K562 (cell line): Measurements from ENCODE around the gene GHSR. TPM values are rescaled to one million over a fixed set of nuclear protein-coding genes. Genes with fewer than 3 reads are reported as not detected.

Experiments
- DPF2 ChIP-seq: fragments of 450-650 bp; IDR thresholded peaks from 2 replicates; pipeline ENCODE4 v1.6.1; 2016
- polyA plus RNA-seq, 8 experiments: library from polyadenylated mRNA; depleted of rRNA in 4 of 8; stranded (reverse) in 5 of 8; unstranded in 3 of 8; fragments of >200 nt; fragmentation: Nextera tagmentation in 2 of 8; fragmentation: Illumina TruSeq in 1 of 8; extraction: Ambion mirVana in 2 of 8; extraction: Trizol in 1 of 8; gene quantifications; 2 replicates each; pipeline versions ENCODE4 v1.2.1 to v1.2.3, GENCODE V29; 2011 to 2014; ENCODE audit warnings: inconsistent platforms in 1 of 8, missing spikeins in 1 of 8
- total RNA-seq, 7 experiments: library from RNA; depleted of rRNA in 6 of 7; stranded (reverse); fragments of >200 nt in 6 of 7; fragmentation: Illumina TruSeq in 2 of 7; extraction: Trizol in 2 of 7; gene quantifications; 2 replicates each; pipeline versions ENCODE4 v1.2.1 to v1.2.3, GENCODE V29; 2011 to 2021; ENCODE audit warnings: low replicate concordance in 1 of 7
- TF ChIP-seq, protein P1 (sequence below), 2 experiments: fragments of 450-650 bp; formaldehyde crosslinking in 1 of 2; IDR thresholded peaks; 2 replicates each; pipeline versions ENCODE4 v1.4.0 to v1.6.1; 2014 to 2020; ENCODE audit warnings: mild to moderate bottlenecking in 2 of 2, borderline replicate concordance in 1 of 2, low read depth in 1 of 2
- TF ChIP-seq, protein P2 (sequence below): fragments of 250-450 bp; sonication (Bioruptor Pico); IDR thresholded peaks from 2 replicates; pipeline ENCODE4 v1.5.0; 2020; ENCODE audit warnings: mild to moderate bottlenecking, borderline replicate concordance

The GHSR gene
- total and polyA plus RNA-seq, 9 of the 15 experiments (the other 6 are each of a cell fraction or from before 2014, with no cell fraction given): not detected

DNA sequence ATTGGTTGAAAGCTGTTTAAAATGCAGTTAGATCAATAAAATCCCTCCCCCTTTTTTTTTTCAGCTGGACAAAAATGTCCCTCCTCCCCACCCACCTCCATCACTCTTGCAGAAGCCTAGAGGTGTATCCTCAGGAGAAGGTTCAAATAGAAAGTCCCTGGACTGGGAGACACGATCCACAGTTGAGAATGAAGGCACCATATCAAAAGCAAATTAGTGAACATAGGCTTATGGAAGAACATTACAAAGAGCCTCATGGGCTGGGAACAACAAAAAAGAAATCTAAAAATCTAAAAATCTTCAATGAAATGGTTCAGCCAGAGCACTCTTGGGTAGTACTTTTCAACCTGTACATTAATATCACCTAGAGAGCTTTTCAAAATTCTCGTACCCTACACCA lies 46.2 kb downstream of the GHSR start (continued):
- TF ChIP-seq, protein P1, sequence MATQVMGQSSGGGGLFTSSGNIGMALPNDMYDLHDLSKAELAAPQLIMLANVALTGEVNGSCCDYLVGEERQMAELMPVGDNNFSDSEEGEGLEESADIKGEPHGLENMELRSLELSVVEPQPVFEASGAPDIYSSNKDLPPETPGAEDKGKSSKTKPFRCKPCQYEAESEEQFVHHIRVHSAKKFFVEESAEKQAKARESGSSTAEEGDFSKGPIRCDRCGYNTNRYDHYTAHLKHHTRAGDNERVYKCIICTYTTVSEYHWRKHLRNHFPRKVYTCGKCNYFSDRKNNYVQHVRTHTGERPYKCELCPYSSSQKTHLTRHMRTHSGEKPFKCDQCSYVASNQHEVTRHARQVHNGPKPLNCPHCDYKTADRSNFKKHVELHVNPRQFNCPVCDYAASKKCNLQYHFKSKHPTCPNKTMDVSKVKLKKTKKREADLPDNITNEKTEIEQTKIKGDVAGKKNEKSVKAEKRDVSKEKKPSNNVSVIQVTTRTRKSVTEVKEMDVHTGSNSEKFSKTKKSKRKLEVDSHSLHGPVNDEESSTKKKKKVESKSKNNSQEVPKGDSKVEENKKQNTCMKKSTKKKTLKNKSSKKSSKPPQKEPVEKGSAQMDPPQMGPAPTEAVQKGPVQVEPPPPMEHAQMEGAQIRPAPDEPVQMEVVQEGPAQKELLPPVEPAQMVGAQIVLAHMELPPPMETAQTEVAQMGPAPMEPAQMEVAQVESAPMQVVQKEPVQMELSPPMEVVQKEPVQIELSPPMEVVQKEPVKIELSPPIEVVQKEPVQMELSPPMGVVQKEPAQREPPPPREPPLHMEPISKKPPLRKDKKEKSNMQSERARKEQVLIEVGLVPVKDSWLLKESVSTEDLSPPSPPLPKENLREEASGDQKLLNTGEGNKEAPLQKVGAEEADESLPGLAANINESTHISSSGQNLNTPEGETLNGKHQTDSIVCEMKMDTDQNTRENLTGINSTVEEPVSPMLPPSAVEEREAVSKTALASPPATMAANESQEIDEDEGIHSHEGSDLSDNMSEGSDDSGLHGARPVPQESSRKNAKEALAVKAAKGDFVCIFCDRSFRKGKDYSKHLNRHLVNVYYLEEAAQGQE (IDR thresholded peaks at IDR 0.05; ENCODE audit: borderline replicate concordance): no peak
- TF ChIP-seq, protein P1 (CRISPR knock-in tag; IDR thresholded peaks at IDR 0.05; ENCODE audit: low read depth): no peak
- TF ChIP-seq, protein P2, sequence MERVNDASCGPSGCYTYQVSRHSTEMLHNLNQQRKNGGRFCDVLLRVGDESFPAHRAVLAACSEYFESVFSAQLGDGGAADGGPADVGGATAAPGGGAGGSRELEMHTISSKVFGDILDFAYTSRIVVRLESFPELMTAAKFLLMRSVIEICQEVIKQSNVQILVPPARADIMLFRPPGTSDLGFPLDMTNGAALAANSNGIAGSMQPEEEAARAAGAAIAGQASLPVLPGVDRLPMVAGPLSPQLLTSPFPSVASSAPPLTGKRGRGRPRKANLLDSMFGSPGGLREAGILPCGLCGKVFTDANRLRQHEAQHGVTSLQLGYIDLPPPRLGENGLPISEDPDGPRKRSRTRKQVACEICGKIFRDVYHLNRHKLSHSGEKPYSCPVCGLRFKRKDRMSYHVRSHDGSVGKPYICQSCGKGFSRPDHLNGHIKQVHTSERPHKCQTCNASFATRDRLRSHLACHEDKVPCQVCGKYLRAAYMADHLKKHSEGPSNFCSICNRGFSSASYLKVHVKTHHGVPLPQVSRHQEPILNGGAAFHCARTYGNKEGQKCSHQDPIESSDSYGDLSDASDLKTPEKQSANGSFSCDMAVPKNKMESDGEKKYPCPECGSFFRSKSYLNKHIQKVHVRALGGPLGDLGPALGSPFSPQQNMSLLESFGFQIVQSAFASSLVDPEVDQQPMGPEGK: no peak
- TF ChIP-seq DPF2: no peak
